ENCODE measurements around the gene IL20.

IL20 gene

DNA sequence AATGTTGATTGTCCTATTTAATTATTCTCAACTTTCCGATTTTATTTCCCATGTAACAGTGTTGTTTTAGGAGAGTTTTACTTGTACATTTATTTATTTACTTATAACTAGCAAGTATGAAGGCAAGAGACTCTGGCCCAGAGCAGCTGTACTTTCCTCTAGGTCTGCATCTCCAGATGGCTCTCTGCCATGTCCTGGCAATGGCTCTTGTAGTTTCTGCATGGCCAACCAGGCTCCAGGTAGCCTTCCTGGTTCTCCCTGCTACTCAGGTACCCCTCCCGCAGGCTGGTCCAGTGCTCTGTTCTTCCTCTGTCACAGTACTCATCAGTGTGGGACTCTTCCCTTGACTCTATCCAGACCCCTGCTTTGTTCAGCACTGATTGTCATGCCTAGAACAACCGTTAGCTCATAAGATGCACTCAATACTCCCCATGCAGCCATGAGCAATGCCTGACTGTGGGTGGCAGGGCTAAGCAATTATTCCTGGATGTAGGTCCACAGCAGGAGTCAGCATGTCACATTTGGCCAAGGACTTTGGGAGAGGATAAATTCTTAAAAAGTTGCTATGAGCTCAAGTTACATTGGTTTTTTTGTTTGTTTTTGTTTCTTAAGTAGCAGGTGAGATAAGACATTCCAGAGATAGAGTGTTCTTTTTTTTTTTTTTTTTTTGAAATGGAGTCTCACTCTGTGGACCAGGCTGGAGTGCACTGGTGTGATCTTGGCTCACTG is 10.9 kb upstream of the IL20 start:
- TF ChIP-seq SPI1 (IDR thresholded peaks at IDR 0.05; ENCODE audit: low read depth, low read length) (no peak), POLR2AphosphoS5 (IDR thresholded peaks at IDR 0.05; ENCODE audit: low read depth, low read length) (no peak), POU2F2 (IDR thresholded peaks at IDR 0.05; ENCODE audit: low read depth, low read length) (no peak), PAX5 (IDR thresholded peaks at IDR 0.05; ENCODE audit: insufficient read depth, low read length, severe bottlenecking) (no peak), POLR2A (IDR thresholded peaks at IDR 0.05; ENCODE audit: low read depth, low read length) (no peak), TAF1 (IDR thresholded peaks at IDR 0.05; ENCODE audit: low read depth, low read length) (no peak)
- no peak for FAIRE-seq
- DNase-seq (ENCODE audit: insufficient read length, low spot score), result no peak

DNA sequence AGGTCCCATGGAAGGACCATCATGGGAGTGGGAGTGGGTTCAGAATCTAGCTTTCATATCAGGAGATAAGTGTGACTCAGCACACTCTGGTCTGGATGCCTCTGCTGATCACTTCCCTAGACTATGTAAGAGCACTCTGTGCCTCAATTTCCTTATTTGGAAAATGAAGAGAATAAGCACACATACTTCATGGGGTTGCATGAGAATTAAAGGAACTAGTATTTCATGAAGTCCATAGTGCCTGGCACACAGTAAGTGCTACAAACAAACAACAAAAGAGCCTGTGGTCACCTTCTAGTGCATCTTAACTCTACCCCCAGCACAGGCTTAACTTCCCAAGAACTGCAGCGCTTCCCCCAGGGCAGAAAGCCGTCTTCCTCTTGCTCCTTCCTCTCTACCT is 9.6 kb upstream of the IL20 start:
- DNase-seq (ENCODE audit: insufficient read length, low spot score) (no peak), FAIRE-seq (no peak)
- TF ChIP-seq POLR2AphosphoS5 (IDR thresholded peaks at IDR 0.05; ENCODE audit: low read depth, low read length) (no peak), POLR2A (IDR thresholded peaks at IDR 0.05; ENCODE audit: low read depth, low read length) (no peak), SPI1 (IDR thresholded peaks at IDR 0.05; ENCODE audit: low read depth, low read length) (no peak), POU2F2 (IDR thresholded peaks at IDR 0.05; ENCODE audit: low read depth, low read length) (no peak), TAF1 (IDR thresholded peaks at IDR 0.05; ENCODE audit: low read depth, low read length) (no peak), PAX5 (IDR thresholded peaks at IDR 0.05; ENCODE audit: insufficient read depth, low read length, severe bottlenecking) (no peak)

DNA sequence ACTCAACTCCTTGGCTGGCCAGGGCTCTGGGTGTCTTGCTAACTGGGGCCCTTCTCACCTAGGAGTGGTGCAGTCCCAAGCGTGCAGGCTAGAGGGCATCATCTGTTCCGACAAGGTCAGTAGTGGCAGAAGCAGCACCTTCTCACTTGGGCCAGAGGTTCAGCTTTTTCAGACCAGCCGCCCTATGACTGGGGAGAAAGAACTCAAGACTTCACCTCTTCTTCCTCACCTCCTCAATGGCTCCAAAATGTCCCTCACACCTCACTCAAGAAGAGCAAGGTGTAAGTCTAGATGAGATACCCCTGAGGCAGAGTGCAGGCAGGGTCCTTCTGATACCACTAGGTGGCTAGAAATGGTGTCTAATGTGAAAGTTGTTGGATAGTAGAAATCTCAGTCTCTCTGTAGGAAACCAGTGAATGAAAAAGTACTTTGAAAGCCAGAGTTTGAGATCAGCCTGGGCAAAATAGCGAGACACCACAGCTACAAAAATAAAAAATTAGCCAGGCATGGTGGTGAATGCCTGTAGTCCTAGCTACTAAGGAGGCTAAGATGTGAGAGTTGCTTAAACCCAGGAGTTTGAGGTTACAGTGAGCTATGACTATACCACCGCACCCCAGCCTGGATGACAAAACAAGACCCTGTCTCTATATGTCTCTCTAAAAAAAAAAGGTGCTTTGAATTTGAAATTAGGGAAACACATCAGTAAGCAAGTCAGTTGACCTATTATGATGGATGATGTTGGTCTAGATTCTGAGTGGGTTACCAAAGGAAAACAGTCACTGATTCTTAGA is 8.6 kb upstream of the IL20 start:
- no peak for DNase-seq (ENCODE audit: insufficient read length, low spot score)
- FAIRE-seq, result no peak
- TF ChIP-seq PAX5 (IDR thresholded peaks at IDR 0.05; ENCODE audit: insufficient read depth, low read length, severe bottlenecking) (no peak), SPI1 (IDR thresholded peaks at IDR 0.05; ENCODE audit: low read depth, low read length) (no peak), POLR2AphosphoS5 (IDR thresholded peaks at IDR 0.05; ENCODE audit: low read depth, low read length) (no peak), POLR2A (IDR thresholded peaks at IDR 0.05; ENCODE audit: low read depth, low read length) (no peak), POU2F2 (IDR thresholded peaks at IDR 0.05; ENCODE audit: low read depth, low read length) (no peak), TAF1 (IDR thresholded peaks at IDR 0.05; ENCODE audit: low read depth, low read length) (no peak)

DNA sequence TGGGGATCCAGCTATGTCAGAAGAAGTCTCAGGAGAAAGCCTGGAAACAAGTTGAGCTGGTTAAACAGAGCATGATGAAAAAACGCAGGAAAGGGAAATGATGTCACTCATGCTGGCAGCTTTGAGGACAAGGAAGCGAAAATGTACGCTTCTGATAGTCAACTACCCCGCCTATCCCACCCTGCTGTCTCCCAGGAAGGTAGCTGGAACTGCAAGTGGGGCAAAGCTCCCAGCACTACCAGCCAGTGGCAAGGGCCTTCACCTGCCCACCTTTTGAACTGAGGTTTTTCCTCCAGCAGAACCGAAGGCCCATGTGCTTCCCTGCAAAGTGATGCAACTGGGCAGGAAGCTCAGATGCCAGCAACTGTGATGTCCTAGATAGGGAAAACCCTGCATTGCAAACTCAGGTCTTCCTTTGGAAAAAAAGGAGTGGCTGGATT is 6.3 kb upstream of the IL20 start:
- DNase-seq (ENCODE audit: insufficient read length, low spot score), result no peak
- no peak for FAIRE-seq
- TF ChIP-seq POLR2AphosphoS5 (IDR thresholded peaks at IDR 0.05; ENCODE audit: low read depth, low read length) (no peak), POU2F2 (IDR thresholded peaks at IDR 0.05; ENCODE audit: low read depth, low read length) (no peak), POLR2A (IDR thresholded peaks at IDR 0.05; ENCODE audit: low read depth, low read length) (no peak), PAX5 (IDR thresholded peaks at IDR 0.05; ENCODE audit: insufficient read depth, low read length, severe bottlenecking) (no peak), SPI1 (IDR thresholded peaks at IDR 0.05; ENCODE audit: low read depth, low read length) (no peak), TAF1 (IDR thresholded peaks at IDR 0.05; ENCODE audit: low read depth, low read length) (no peak)

DNA sequence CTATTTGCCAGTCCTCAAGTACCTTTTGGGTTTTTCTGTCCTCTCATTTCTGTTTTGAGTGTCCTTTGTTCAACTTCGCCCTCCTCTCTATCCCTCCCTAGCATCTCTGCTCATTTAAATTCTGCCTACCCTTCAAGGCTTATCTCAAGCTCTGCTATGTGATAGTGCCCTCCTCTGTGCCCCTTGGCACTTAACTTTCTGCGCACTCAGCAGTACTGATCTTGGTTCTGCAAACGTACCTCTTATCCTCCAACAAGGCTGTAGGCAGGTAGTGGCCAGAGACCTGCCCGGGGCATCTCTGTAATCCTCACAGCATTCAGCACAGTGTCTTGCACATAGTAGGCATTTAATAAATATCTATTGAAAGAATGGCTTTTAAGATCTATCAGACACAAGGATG is 5.3 kb upstream of the IL20 start:
- TF ChIP-seq POLR2AphosphoS5 (IDR thresholded peaks at IDR 0.05; ENCODE audit: low read depth, low read length) (no peak), POLR2A (IDR thresholded peaks at IDR 0.05; ENCODE audit: low read depth, low read length) (no peak), POU2F2 (IDR thresholded peaks at IDR 0.05; ENCODE audit: low read depth, low read length) (no peak), SPI1 (IDR thresholded peaks at IDR 0.05; ENCODE audit: low read depth, low read length) (no peak), PAX5 (IDR thresholded peaks at IDR 0.05; ENCODE audit: insufficient read depth, low read length, severe bottlenecking) (no peak), TAF1 (IDR thresholded peaks at IDR 0.05; ENCODE audit: low read depth, low read length) (no peak)
- FAIRE-seq (no peak), DNase-seq (ENCODE audit: insufficient read length, low spot score) (no peak)

DNA sequence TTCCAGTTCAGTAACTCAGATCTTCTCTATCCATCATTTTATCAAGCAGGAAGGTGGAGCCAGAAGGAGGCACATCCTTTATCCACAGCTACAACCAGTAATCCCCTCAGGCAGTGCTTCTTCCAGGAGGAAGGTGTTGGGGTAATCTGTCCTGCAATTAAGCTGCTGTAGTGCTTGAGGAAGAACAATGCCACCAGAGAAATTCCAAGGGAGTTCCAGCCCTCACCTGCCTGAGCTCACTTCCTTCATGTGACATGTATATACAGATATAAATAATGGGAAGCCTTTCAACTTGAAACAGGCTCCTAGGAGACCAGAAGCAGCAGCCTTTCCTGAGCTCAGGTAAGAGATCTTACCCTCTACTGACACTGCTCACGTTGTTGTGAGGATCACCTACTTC is 2.2 kb upstream of the IL20 start:
- DNase-seq (ENCODE audit: insufficient read length, low spot score), result no peak
- FAIRE-seq, result no peak
- no peak for TF ChIP-seq POU2F2 (IDR thresholded peaks at IDR 0.05; ENCODE audit: low read depth, low read length)
- TF ChIP-seq PAX5 (IDR thresholded peaks at IDR 0.05; ENCODE audit: insufficient read depth, low read length, severe bottlenecking), result no peak
- no peak for TF ChIP-seq POLR2AphosphoS5 (IDR thresholded peaks at IDR 0.05; ENCODE audit: low read depth, low read length)
- TF ChIP-seq TAF1 (IDR thresholded peaks at IDR 0.05; ENCODE audit: low read depth, low read length), result no peak
- no peak for TF ChIP-seq POLR2A (IDR thresholded peaks at IDR 0.05; ENCODE audit: low read depth, low read length)
- TF ChIP-seq SPI1 (IDR thresholded peaks at IDR 0.05; ENCODE audit: low read depth, low read length), result no peak

DNA sequence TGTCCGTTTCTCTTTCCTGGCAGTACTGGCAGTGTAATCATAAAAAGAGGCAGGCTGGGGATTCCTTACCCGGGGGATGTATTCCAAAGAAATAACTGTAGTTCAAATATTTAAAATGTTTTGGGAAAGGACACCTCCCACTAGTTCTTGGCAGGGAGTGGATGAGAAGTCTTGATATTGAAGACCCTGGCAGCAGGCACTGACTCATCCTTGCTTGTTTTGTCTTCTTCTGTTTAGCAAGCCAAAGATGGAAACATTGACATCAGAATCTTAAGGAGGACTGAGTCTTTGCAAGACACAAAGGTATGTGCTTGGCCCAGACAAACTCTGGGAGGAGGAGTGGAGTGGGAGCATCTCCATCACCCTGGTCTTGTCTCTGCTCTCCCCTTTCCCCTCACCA is 639 bp downstream of the IL20 start:
- no peak for FAIRE-seq
- DNase-seq (ENCODE audit: insufficient read length, low spot score), result no peak
- TF ChIP-seq POLR2AphosphoS5 (IDR thresholded peaks at IDR 0.05; ENCODE audit: low read depth, low read length) (no peak), POU2F2 (IDR thresholded peaks at IDR 0.05; ENCODE audit: low read depth, low read length) (no peak), TAF1 (IDR thresholded peaks at IDR 0.05; ENCODE audit: low read depth, low read length) (no peak), SPI1 (IDR thresholded peaks at IDR 0.05; ENCODE audit: low read depth, low read length) (no peak), POLR2A (IDR thresholded peaks at IDR 0.05; ENCODE audit: low read depth, low read length) (no peak)

DNA sequence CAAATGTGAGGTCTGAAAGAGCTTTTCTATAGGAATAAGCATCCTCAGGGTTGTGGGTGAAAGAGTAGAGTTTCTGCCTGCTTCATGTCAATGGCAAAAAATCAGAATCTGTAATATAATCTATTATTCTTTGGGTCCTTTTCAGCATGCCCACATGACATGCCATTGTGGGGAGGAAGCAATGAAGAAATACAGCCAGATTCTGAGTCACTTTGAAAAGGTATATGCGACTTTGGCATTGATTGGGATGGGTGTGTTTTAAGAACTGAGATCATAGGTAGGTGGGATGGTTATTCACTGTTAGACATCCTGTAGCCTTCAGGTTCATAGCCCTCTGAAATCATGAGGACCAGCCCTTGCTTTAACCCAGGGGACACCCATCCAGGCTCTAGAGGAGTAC is 1.8 kb downstream of the IL20 start:
- TF ChIP-seq POU2F2 (IDR thresholded peaks at IDR 0.05; ENCODE audit: low read depth, low read length) (no peak), POLR2AphosphoS5 (IDR thresholded peaks at IDR 0.05; ENCODE audit: low read depth, low read length) (no peak), POLR2A (IDR thresholded peaks at IDR 0.05; ENCODE audit: low read depth, low read length) (no peak), TAF1 (IDR thresholded peaks at IDR 0.05; ENCODE audit: low read depth, low read length) (no peak), PAX5 (IDR thresholded peaks at IDR 0.05; ENCODE audit: insufficient read depth, low read length, severe bottlenecking) (no peak), SPI1 (IDR thresholded peaks at IDR 0.05; ENCODE audit: low read depth, low read length) (no peak)
- no peak for DNase-seq (ENCODE audit: insufficient read length, low spot score)
- FAIRE-seq, result no peak

DNA sequence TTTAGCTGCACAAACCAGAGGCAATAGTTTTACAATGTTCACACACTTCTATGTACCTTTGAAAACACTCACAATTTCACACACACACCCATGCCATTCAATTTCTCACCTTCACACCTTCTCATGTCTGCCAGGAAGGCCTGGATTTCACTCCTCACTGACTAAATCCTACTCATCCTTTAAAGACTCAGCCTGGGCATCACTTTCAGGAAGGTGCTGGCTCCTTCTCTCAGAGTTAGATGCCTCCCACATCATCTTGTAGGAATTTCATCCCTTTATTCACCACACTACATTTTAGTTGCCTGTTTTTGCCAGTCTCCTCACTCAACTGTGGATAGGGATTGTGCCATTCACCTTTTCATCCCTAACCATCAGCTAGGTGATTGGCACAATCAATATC is 2.3 kb downstream of the IL20 start:
- FAIRE-seq (no peak), DNase-seq (ENCODE audit: insufficient read length, low spot score) (no peak)
- TF ChIP-seq TAF1 (IDR thresholded peaks at IDR 0.05; ENCODE audit: low read depth, low read length) (no peak), POU2F2 (IDR thresholded peaks at IDR 0.05; ENCODE audit: low read depth, low read length) (no peak), PAX5 (IDR thresholded peaks at IDR 0.05; ENCODE audit: insufficient read depth, low read length, severe bottlenecking) (no peak), SPI1 (IDR thresholded peaks at IDR 0.05; ENCODE audit: low read depth, low read length) (no peak), POLR2A (IDR thresholded peaks at IDR 0.05; ENCODE audit: low read depth, low read length) (no peak), POLR2AphosphoS5 (IDR thresholded peaks at IDR 0.05; ENCODE audit: low read depth, low read length) (no peak)

Measured in GM12891 (cell line).